DOHH2 (cell line): Measurements from ENCODE around the gene SLC38A3.

ENCODE experiments used
- H3F3A ChIP-seq: fragments of 200-600 bp; sonication (generic), shearing (Covaris generic); 2 replicates; pipeline ENCODE4 v1.6.0; 2016; ENCODE audit warnings: antibody characterized with exemption, mild to moderate bottlenecking; ENCODE audit not compliant: control insufficient read depth, insufficient read depth
- H3K27ac ChIP-seq: fragments of 200-600 bp; sonication (generic); 2 replicates; pipeline ENCODE4 v1.5.1; 2014; ENCODE audit warnings: low read depth, mild to moderate bottlenecking, low read length, moderate library complexity
- H3K27me3 ChIP-seq: fragments of 200-600 bp; sonication (generic); 2 replicates; pipeline ENCODE4 v1.6.1; 2014; ENCODE audit warnings: mild to moderate bottlenecking, low read length, mixed read lengths; ENCODE audit not compliant: control insufficient read depth
- H3K36me3 ChIP-seq: fragments of 200-600 bp; sonication (generic); 2 replicates; pipeline ENCODE4 v1.6.1; 2014; ENCODE audit warnings: mild to moderate bottlenecking, low read length, moderate library complexity, mixed read lengths; ENCODE audit not compliant: control insufficient read depth
- H3K4me1 ChIP-seq: fragments of 200-600 bp; sonication (generic); 2 replicates; pipeline ENCODE4 v1.6.1; 2014; ENCODE audit warnings: mild to moderate bottlenecking, low read length, mixed read lengths; ENCODE audit not compliant: control insufficient read depth
- H3K4me2 ChIP-seq: fragments of 200-600 bp; sonication (generic); 2 replicates; pipeline ENCODE4 v1.6.0; 2014; ENCODE audit warnings: mild to moderate bottlenecking, low read length, moderate library complexity
- H3K4me3 ChIP-seq: fragments of 200-600 bp; sonication (generic); 2 replicates; pipeline ENCODE4 v1.5.1; 2014; ENCODE audit warnings: mild to moderate bottlenecking, low read length, mixed read lengths
- H3K79me2 ChIP-seq: fragments of 200-600 bp; sonication (generic); 2 replicates; pipeline ENCODE4 v1.6.1; 2014; ENCODE audit warnings: mild to moderate bottlenecking, low read length, mixed read lengths; ENCODE audit not compliant: control insufficient read depth
- H3K9me2 ChIP-seq: fragments of 200-600 bp; sonication (generic); replicated peaks from 2 replicates; pipeline ENCODE4 v1.6.1; 2014; ENCODE audit warnings: mild to moderate bottlenecking, low read length, mixed read lengths; ENCODE audit not compliant: control insufficient read depth
- H3K9me3 ChIP-seq: fragments of 200-600 bp; sonication (generic); 2 replicates; pipeline ENCODE4 v1.6.1; 2014; ENCODE audit warnings: antibody characterized with exemption, low read length, mixed read lengths; ENCODE audit not compliant: control insufficient read depth, insufficient read depth
- H4K20me1 ChIP-seq: fragments of 200-600 bp; sonication (generic); 2 replicates; pipeline ENCODE4 v1.6.0; 2014; ENCODE audit warnings: low read depth, mild to moderate bottlenecking, antibody characterized with exemption, low read length, moderate library complexity; ENCODE audit not compliant: control insufficient read depth, insufficient read depth
- CTCF ChIP-seq: fragments of 200-600 bp; sonication (generic); IDR thresholded peaks from one replicate; pipeline ENCODE4 v1.5.1; 2014; ENCODE audit warnings: antibody characterized with exemption, mild to moderate bottlenecking, low read depth, low read length; ENCODE audit not compliant: poor library complexity, severe bottlenecking
- EZH2phosphoT487 ChIP-seq: fragments of 200-600 bp; sonication (generic); IDR thresholded peaks from 2 replicates; pipeline ENCODE4 v1.6.1; 2017; ENCODE audit warnings: borderline replicate concordance, mild to moderate bottlenecking, antibody characterized with exemption, low read length, moderate library complexity, mixed read lengths

Gene SLC38A3

GRCh38 chr3:50173685-50174516, 31.2 kb upstream of the SLC38A3 start:
- Histone ChIP-seq H3K36me3 (no peaks in the 10 kb centered on the region), H3K79me2 (no peaks in the 10 kb centered on the region), H3K4me3 (no peak overlapping the region), H3K4me2 (no peak overlapping the region), H3K9me2 (no peaks in the 10 kb centered on the region), H4K20me1 (no peaks in the 10 kb centered on the region), H3K9me3 (no peaks in the 10 kb centered on the region), H3K4me1 (0 out of 2 replicates have a peak, but pooled peaks cover 3% of the 10 kb centered on the region), H3F3A (no peaks in the 10 kb centered on the region), H3K27ac (no peak overlapping the region), H3K27me3 (no peaks in the 10 kb centered on the region)
- TF ChIP-seq CTCF (peak; percentile 33), EZH2phosphoT487 (no peak)

- Histone ChIP-seq H3K79me2 (no peaks in the 10 kb centered on the region), H3K4me3 (no peak overlapping the region), H3K9me2 (no peaks in the 10 kb centered on the region), H3K4me2 (no peak overlapping the region), H3K36me3 (no peaks in the 10 kb centered on the region), H3K27me3 (no peaks in the 10 kb centered on the region), H4K20me1 (no peaks in the 10 kb centered on the region), H3F3A (no peaks in the 10 kb centered on the region), H3K9me3 (no peaks in the 10 kb centered on the region), H3K27ac (no peak overlapping the region), H3K4me1 (0 out of 2 replicates have a peak, but pooled peaks cover 3% of the 10 kb centered on the region)
- TF ChIP-seq EZH2phosphoT487: no peak
- TF ChIP-seq CTCF: no peak
These were observed 30.6 kb upstream of the SLC38A3 start for GRCh38 chr3:50174517-50174895.

GRCh38 chr3:50174947-50175524, 30.0 kb upstream of the SLC38A3 start:
- H3K4me1 ChIP-seq: 0 out of 2 replicates have a peak, but pooled peaks cover 3% of the 10 kb centered on the region
- no peak overlapping the region for H3K4me2 ChIP-seq
- no peaks in the 10 kb centered on the region for H3K36me3 ChIP-seq
- H3K79me2 ChIP-seq: no peaks in the 10 kb centered on the region
- no peaks in the 10 kb centered on the region for H3F3A ChIP-seq
- H3K9me2 ChIP-seq: no peaks in the 10 kb centered on the region
- H3K27me3 ChIP-seq: no peaks in the 10 kb centered on the region
- no peak overlapping the region for H3K4me3 ChIP-seq
- no peaks in the 10 kb centered on the region for H4K20me1 ChIP-seq
- no peaks in the 10 kb centered on the region for H3K9me3 ChIP-seq
- TF ChIP-seq CTCF: no peak
- no peak for TF ChIP-seq EZH2phosphoT487
- H3K27ac ChIP-seq: no peak overlapping the region
